ENCODE measurements around the gene KLRC1.
"Not testable (repeated sequence)": the region's sequence is repeated elsewhere in the genome, so short reads cannot be mapped to it uniquely, and the experiment has no call there.

Gene KLRC1

DNA sequence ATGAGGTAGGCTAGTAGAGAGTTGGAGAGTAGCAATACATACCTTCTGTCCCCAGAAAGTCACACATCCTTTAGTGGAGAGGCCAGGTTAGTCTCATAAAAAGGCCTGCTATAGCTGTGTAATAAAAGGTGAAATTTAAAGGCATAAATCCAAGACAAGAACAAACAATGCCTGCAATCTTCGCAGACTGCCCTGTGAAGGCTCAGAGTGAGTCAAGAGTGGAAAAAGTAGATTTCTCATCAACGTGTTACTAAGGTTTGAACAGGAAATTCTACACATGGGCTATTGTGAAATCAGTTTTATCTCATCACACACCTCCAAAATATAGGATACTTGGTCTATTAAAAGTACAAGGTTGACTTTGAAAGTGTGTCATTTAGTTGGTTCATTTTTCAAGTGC lies at the start of gene KLRC1:
Gene KLRC1 (minus strand): TSS at position 222 of the 400 bp plus-strand sequence. CDS start 2,221 bp downstream, outside the sequence.
- DNase-seq, result no peak

DNA sequence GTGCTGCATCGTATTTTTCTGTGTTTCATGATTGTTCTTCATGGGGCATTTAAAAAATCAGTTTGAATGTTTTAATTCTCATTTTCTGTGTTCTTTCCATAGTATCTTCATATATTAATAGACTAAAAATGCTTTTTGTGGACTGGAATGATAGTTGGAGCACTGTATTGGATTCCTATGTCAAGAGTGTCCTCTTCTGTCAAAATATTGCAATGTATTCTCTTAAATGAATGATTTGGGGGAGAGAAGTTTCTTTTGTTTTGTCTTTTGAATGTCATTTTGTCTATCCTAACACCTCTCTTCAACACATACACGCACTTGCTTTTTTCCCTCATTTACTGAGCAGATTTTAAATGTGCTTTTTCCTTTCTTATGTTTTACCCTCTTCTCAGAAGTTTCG lies 47.9 kb upstream of the KLRC1 start:
- DNase-seq, result no peak

DNA sequence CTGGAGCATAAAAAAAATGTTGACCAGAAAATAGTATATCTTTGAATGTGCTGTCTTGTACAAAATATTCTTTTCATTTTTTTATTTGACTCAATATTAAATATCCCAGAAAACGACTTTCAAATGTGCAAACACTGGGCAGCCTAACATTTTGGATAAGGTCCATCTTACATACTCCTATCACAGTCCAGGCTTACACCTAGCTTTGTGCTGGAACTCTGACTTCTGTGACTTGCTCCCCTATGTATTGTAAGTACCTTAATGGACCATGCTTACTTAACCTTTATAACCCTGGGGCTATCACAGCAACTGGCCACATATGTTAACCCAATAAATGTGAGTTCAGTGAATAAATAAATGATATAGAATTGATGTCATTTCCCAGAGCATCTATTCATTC lies 44.9 kb upstream of the KLRC1 start:
- DNase-seq, result no peak

DNA sequence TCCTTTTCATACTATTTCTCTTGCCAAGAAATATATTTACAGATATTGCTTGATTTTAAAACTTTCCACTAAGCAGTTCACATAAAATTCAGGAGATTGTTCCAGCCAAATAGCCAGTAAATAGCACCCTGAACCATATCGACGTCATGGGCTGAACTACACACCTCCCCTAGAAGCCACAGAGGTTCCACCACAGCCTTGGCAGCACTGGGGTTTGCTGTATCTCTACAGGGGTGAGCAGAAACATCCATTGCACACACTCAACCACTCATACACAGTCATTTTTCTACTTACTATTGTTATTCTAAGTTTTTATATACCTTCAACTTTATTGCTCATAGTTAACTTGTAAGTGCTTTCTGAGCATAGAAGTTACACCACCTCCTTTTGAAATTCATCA lies 44.4 kb upstream of the KLRC1 start:
- no peak for DNase-seq

DNA sequence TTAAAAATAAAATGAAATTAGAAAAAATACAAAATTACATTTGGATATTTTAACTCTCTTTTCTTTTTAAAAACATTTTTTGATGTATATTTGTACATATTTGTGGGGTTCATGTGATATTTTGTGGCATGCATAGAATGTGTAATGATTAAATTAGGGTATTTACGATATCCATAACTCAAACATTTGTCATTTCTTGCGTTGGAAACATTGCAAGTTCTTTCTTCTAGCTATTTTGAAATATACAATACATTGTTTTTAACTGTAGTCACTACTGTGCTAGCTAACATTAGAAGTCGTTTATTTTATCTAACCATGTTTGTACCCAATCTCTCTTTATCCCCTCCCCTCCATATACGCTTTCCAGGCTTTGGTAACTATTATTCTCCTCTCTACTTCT lies 38.6 kb upstream of the KLRC1 start:
- DNase-seq, result no peak

DNA sequence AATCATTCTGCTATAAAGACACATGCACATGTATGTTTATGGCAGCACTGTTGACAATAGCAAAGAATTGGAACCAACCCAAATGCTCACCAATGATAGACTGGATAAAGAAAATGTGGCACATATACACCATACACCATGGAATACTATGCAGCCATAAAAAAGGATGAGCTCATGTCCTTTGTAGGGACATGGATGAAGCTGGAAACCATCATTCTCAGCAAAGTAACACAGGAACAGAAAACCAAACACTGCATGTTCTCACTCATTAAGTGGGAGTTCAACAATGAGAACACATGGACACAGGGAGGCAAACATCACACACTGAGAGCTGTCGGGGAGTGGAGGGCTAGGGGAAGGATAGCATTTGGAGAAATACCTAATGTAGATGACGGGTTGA lies 34.2 kb upstream of the KLRC1 start:
- DNase-seq, result not testable (repeated sequence)

DNA sequence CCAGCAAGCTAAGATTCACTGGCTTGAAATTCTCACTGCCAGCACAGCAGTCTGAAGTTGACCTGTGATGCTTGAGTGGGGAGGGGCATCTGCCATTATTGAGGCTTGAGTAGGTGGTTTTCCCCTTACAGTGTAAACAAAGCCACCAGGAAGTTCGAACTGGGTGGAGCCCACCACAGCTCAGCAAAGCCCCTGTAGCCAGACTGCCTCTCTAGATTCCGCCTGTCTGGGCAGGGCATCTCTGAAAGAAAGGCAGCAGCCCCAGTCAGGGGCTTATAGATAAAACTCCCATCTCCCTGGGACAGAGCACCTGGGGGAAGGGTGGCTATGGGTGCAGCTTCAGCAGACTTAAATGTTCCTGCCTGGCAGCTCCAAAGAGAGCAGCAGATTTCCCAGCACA lies 28.7 kb upstream of the KLRC1 start:
- DNase-seq, result not testable (repeated sequence)

DNA sequence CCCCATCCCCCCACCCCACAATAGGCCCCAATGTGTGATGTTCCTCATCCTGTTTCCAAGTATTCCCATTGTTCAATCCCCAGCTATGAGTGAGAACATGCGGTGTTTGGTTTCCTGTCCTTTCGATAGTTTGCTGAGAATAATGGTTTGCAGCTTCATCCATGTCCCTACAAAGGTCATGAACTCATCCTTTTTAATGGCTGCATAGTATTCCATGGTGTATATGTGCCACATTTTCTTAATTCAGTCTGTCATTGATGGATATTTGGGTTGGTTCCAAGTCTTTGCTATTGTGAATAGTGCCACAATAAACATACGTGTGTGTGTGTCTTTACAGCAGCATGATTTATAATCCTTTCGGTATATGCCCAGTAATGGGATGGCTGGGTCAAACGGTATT lies 19.6 kb upstream of the KLRC1 start:
- DNase-seq, result not testable (repeated sequence)

DNA sequence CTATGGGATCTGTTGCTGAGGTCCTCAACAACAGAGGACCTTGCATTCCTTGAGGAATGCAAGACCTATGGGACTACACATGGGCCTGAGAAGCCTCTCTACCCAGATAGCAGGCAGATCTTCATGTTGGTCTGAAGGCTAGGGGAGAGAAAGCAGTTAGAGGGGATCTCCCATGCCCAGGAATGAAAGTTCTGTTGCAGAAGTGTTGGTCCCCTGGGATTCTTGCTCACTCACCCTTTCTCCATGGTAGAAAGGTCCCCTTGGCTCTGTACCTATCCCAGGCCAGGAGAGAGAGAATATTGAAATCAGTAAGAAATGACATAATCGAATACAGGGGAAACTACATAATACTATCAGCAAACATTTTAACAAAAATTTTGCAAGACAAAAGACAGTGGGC lies 16.5 kb upstream of the KLRC1 start:
- DNase-seq, result no peak

DNA sequence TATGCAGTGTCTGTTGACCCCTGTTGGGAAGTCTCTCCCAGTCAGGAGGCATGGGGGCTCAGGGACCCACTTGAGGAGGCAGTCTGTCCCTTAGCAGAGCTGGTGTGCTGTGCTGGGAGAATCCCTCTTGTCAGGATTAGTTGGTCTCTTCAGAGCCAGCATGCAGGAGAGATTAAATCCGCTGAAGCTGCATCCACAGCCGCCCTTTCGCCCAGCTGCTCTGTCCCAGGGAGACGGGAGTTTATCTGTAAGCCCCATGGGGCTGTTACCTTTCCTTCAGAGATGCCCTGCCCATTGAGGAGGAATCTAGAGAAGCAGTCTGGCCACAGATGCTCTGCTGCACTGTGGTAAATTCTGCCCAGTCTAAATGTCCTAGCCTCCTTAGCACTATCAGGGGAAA lies 13.1 kb upstream of the KLRC1 start:
- no peak for DNase-seq

DNA sequence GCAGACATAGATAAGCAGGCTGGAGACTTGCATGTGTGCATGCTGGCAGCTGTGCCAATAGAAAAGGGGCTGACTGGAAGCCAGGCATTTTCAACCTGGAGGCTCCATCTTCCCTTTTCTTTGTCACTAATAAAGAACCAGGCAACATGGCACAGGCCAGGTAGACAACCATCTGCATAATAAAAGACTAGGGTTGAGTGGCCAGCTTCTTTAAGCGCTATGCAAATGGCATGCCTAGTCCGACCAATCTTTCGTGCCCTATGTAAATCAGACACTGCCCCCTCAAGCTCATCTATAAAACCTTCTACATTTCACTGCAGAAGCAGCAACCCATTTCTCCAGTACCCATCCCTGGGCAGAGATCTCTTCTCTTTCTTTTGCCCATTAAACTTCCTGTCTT lies 4.6 kb upstream of the KLRC1 start:
- no peak for DNase-seq

DNA sequence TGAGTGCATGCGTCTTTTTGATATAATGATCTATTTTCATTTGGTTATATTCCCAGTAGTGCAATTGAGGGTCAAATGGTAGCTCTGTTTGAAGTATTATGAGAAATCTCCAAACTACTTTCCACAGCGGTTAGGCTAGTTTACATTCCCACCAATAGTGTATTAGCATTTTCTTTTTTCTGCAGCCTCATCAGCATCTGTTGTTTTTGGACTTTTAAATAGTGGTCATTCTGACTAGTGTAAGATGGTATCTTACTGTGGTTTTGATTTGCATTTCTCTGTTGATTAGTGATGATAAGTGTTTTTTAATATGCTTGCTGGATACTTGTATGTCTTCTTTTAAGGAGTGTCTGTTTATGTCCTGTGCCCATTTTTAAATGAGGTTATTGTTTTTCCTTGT lies 3.7 kb upstream of the KLRC1 start:
- DNase-seq, result no peak

DNA sequence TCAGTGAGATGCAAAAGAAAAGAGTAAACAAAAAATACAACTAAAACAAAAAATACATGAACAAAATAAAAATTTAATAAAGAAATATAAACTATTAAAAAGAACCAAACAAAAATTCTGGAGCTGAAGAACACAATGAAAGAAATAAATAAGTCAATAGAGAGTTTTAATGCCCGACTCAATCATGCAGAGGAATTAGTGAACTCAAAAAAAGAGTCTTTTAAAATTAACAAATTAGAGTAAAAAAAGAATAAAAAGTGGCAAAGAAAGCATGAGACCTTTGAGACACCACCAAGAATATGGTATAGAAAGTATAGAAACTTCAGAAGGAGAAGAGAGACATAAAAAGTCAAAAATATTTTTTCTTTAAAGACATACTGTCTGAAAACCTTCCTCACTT lies 2.6 kb upstream of the KLRC1 start:
- DNase-seq, result no peak

DNA sequence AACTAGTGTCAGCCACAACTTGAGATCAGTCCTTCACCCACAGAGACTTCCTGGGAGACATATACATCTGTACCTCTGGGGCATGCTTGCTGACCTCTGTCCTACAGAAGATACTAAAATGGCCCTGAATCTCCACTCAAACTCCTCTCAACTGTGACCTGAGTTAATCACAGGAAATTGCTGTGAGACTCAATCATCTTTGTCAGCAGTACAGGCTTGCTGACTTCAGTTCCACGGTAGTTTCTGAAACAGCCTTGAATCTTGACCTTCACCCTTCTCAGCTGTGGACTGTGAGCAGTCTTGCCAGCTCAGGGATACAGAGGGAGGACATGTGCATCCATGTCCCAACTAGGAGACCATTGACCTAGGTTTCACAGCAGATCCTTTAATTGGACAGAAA lies 1.4 kb upstream of the KLRC1 start:
- no peak for DNase-seq

DNA sequence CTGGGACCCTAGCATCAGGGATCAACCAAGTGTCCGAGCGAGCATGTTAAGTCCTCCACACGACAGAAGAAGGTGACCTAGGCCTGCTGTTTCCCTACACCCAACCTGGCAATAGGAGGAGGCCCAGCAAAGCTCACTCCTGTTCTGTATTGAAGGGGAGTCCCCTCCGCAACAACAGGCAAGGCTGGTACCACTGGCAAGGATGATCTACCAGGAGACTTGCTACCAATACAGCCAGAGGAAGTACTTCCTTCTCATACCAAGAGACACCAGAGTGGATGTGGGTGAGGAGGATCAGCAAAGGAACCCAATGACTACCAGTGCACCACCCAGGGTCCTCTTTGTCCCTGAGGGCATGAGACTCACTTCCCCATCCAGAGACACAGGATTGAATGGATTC lies 4.9 kb downstream of the KLRC1 start:
- no peak for DNase-seq

DNA sequence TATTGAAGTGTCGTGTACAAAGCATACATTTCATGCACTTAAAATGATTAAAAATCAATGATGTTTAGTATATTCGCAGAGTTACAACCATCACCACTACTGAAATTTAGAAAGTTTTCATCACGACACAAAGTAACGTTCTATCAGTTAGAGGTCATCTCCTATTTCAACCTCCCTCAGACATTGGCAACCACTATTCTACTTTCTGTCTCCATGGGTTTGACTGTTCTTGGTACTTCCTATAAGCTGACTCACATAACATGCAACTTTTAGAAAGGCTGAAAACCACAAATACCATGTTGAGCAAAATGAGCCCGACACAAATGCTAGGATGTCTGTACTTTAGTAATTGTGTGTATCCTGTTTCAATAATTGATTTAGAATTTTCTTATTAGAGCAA lies 7.1 kb downstream of the KLRC1 start:
- not testable (repeated sequence) for DNase-seq

DNA sequence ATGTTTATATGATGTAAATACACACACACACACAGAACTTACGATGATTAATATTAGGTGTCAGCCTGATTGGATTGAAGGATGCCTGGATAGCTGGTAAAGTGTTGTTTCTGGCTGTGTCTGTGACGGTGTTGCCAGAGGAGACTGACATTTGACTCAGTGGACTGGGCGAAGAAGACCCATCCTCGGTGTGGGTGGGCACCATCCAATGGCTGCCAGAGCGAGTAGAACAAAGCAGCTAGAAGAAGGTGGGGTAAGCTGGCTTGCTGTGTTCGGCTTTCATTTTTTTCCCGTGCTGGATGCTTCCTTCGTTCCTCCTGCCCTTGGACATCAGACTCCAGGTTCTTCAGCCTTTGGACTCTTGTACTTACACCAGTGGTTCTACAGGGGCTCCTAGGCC lies 12.0 kb downstream of the KLRC1 start:
- DNase-seq, result not testable (repeated sequence)

DNA sequence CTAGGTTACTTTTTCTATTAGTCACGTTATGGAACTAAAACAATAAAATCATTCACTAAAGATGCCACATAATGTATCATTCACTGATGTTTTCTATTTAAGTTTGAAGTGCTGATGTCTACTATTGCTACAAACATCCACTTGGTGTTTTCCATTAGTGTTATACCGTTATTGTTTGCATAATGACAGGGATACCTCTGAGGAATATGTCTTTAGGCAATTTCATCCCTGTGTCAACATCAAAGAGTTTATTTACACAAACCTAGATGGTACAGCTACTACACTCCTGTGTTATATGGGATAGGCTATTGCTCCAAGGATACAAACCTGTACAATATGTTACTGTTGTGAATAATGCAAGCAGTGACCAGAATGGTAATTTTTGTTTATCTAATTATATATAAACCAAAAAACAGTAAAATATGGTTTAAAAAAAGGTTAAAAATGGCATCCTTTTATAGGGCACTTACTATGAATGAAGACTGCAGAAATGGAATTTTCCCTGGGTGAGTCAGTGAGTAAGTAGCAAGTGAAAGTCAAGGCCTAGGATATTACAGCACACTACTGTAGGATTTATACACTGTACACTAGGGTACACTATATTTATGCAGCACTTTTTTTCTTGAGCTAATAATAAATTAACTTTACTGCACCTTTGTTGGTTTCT lies 13.4 kb downstream of the KLRC1 start:
- not testable (repeated sequence) for DNase-seq

DNA sequence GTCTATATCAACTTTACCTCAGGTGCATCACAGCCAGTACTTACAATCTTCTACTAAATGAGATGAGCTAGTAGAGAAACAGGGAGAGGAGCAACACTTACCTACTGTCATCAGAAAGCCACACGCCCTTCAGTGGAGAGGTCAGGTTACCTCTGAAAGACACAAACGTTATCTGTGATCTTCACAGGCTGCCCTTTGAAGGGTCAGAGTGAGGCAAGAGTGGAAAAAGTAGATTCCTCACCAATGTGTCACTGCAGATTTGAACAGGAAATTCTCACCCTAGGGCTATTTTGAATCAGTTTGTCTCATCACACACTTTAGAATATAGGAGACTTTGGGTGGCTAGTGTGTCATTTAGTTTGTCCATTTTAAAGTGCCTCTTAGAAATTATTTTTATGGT lies 15.6 kb downstream of the KLRC1 start:
- DNase-seq, result not testable (repeated sequence)

DNA sequence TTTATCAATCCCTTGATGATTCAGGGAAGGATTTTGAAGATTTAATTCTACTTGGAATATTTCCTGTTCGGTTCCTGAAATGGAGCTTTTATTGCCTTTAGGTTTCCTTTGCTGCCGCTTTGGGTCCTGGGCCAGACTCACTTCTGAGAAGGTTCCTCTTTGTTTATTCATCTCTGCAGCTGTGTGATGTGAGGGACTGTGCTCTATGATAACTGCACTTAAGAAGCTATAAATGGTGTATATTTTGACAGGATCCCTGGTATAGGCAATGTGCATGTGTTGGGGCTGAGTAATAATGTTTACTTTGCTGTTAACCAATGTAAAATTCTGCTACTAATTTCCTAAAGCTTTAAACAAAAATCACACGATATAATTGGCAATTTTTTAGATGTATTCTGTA lies 17.4 kb downstream of the KLRC1 start, which contains the start of gene KLRC2:
Gene KLRC2 (minus strand): TSS at position 195 of the 400 bp plus-strand sequence. CDS start 24 bp downstream, at position 171.
- peak; percentile 32 for DNase-seq

DNA sequence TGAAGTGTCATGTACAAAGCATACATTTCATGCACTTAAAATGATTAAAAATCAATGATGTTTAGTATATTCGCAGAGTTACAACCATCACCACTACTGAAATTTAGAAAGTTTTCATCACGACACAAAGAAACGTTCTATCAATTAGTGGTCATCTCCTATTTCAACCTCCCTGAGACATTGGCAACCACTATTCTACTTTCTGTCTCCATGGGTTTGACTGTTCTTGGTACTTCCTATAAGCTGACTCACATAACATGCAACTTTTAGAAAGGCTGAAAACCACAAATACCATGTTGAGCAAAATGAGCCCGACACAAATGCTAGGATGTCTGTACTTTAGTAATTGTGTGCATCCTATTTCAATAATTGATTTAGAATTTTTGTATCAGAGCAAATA lies 22.6 kb downstream of the KLRC1 start:
- DNase-seq, result not testable (repeated sequence)

DNA sequence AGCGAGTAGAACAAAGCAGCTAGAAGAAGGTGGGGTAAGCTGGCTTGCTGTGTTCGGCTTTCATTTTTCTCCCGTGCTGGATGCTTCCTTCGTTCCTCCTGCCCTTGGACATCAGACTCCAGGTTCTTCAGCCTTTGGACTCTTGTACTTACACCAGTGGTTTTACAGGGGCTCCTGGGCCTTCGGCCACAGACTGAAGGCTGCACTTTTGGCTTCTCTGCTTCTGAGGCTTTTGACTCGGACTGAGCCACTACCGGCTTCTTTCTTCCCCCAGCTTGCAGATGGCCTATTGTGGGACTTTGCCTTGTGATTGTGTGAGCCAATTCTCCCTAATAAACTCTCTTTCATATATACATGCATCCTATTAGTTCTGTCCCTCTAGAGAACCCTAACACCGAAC lies 27.2 kb downstream of the KLRC1 start:
- DNase-seq, result not testable (repeated sequence)

DNA sequence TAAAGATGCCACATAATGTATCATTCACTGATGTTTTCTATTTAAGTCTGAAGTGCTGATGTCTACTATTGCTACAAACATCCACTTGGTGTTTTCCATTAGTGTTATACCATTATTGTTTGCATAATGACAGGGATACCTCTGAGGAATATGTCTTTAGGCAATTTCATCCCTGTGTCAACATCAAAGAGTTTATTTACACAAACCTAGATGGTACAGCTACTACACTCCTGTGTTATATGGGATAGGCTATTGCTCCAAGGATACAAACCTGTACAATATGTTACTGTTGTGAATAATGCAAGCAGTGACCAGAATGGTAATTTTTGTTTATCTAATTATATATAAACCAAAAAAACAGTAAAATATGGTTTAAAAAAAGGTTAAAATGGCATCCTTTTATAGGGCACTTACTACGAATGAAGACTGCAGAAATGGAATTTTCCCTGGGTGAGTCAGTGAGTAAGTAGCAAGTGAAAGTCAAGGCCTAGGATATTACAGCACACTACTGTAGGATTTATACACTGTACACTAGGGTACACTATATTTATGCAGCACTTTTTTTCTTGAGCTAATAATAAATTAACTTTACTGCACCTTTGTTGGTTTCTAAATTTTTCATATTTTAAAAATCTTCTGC lies 28.8 kb downstream of the KLRC1 start:
- DNase-seq, result not testable (repeated sequence)

DNA sequence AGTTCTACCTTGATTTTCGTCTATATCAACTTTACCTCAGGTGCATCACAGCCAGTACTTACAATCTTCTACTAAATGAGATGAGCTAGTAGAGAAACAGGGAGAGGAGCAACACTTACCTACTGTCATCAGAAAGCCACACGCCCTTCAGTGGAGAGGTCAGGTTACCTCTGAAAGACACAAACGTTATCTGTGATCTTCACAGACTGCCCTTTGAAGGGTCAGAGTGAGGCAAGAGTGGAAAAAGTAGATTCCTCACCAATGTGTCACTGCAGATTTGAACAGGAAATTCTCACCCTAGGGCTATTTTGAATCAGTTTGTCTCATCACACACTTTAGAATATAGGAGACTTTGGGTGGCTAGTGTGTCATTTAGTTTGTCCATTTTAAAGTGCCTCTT lies 31.0 kb downstream of the KLRC1 start:
- DNase-seq, result not testable (repeated sequence)

DNA sequence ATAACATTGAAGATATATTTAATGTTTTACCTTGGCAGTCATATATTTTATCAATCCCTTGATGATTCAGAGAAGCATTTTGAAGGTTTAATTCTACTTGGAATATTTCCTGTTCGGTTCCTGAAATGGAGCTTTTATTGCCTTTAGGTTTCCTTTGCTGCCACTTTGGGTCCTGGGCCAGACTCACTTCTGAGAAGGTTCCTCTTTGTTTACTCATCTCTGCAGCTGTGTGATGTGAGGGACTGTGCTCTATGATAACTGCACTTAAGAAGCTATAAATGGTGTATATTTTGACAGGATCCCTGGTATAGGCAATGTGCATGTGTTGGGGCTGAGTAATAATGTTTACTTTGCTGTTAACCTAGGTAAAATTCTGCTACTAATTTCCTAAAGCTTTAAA lies 32.8 kb downstream of the KLRC1 start, which contains the start of gene KLRC3:
Gene KLRC3 (minus strand): TSS at position 262 of the 400 bp plus-strand sequence. CDS start 45 bp downstream, at position 217.
- DNase-seq, result not testable (repeated sequence)
